GM18508 (cell line): ENCODE results near the gene AKR1E2.
A peak's percentile ranks its signal among the peaks of the same experiment; 100 is the strongest.

Source experiments
- ATAC-seq: cut with Tn5 transposase; IDR thresholded peaks from one replicate; pipeline ENCODE4 v1.9.1; 2021; ENCODE audit warnings: moderate number of reproducible peaks; ENCODE audit not compliant: insufficient read depth, unreplicated experiment

The AKR1E2 gene

GRCh38 chr10:4843525-4844180 is 17.6 kb downstream of the AKR1E2 start:
- no peak for ATAC-seq

GRCh38 chr10:4844864-4845263 is 18.9 kb downstream of the AKR1E2 start:
- no peak for ATAC-seq

DNA sequence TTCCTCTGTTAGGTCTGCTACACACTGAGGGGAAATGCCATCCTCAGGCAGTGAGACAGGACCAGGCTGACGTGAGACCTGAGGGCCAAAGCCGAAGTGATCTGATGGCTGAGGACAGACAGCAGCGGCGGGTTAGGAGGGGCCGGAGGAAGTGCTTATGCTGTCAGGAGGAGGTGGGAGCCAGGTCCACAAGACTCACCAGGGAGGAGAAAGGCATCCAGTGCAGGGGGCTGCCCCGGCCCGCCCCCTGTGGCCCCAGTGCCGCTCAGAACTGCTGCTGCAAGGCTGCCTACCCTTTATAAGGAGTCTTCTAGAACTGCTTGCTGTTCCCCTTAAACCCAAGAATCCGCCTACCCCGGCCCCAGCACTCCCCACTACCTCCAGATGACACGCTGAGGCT is 19.8 kb downstream of the AKR1E2 start:
- ATAC-seq: no peak

DNA sequence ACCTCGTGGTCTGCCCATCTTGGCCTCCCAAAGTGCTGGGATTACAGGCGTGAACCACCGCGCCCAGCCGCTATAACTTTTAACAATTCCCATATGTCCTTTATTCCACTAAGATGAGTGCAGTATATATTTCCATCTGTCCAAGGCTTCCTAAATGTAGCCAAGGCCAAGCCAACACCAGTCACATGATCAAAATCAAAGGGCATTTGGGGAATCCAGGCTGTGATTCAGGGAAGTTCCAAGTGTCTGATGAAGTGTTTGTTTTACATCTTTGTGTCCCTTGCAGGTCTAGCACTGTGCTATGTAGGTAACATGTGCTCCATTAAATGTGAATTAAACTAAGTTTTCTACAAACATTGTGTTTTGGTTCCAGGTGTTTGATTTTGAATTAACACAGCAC is 20.8 kb downstream of the AKR1E2 start:
- ATAC-seq: no peak

GRCh38 chr10:4847561-4848355 is 21.8 kb downstream of the AKR1E2 start:
- ATAC-seq: no peak

GRCh38 chr10:4848356-4849041 is 22.5 kb downstream of the AKR1E2 start:
- ATAC-seq: no peak

GRCh38 chr10:4849042-4849402 is 23.0 kb downstream of the AKR1E2 start:
- ATAC-seq: no peak

DNA sequence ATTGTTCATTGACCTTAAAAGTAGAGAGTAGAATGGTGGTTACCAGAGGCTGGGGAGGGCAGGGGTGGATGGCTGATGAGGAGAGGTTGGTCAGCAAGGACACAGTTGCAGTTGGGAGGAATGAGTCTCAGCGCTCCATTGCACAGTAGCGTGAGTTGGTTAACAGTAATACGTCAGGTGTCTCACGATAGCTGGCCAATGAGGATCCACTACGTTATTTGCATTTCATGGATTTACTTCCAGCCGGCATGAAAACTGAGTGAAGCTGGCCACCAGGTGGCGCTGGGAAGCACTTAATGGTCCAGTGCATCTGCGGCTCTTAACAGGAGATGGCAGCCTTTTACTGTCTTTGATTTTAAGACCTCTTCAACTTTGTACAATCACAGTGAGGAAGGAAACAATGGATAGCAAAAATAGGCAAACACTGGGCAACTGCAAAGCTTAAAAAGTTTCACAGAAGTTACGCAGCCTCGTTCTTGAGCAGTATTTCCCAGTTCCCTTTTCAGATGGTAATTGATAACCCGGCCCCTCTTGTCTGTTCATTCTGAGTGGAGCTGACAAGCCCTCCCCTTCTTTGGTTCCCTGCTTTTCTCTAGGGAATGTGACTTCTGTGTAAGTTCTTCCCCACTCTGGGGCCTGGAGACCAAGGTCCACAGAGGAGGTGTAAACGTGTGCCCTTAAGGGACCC is 23.7 kb downstream of the AKR1E2 start:
- peak; percentile 92 for ATAC-seq

GRCh38 chr10:4850397-4850796 is 24.4 kb downstream of the AKR1E2 start:
- ATAC-seq: no peak

DNA sequence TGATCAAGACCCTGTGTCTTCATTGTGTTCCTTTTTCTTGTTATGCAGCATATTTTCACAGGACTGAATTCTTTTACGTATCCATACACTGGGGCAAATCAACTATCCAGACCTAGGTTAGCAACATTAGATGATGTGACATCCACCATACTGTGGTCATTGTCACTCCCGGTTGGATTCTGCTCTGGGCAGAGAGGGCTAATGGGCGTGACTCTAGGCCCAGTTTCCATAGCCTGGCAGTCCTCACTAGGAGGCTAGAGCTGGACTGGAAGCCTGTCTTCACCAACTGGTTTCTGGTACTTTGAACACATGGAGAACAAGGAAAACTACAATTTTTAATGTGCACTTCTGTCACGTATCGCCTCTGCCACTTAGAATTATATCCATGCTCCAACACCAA is 25.2 kb downstream of the AKR1E2 start:
- no peak for ATAC-seq

GRCh38 chr10:4851846-4852245 is 25.8 kb downstream of the AKR1E2 start:
- no peak for ATAC-seq

DNA sequence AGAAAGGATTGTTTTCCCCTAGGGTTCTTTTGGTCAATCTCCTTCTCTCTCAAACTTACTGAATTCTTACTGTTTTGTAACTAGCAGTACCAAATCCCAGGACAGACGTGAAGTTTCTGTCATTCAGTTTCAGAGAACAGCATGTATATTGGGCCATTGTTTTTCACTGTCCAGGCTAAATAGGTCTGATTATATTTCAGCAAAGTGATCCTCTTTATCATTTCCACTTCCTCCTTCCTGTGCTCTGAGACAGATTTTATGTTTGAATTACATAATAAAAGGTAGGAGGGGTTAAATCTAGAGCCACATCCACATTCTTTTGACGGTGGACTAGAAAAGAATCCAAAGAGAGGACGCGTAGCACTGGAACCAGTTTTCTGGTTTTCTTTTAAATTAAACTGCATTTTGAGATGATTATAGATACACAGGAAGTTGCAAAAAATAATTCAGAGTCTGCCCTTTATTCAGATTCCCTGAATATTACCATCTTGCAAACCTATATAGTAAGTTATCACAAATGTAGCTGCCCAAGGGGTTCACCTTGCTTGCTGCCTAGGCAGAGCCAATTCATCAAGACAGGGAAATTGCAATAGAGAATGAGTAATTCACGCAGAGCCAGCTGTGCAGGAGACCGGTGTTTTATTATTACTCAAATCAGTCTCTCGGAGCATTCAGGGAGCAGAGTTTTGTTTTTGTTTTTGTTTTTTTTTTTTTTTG is 40.1 kb downstream of the AKR1E2 start:
- no peak for ATAC-seq

DNA sequence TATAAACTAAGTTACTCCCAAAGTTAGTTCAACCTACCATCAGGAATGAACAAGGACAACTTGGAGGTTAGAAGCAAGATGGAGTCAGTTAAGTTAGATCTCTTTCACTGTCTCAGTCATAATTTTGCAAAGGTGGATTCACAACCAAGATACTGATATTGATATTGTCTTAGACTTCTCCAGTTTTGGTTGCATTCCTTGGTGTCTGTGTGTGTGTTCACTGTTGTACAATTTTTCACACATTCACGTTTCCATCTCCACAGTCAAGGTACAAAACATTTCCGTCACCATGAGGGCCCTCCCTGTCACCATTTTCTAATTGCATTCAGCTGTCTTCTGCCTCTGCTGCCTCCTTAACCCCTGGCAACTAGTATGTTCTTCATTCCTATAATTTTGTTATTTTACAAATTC is 41.1 kb downstream of the AKR1E2 start:
- ATAC-seq: no peak

GRCh38 chr10:4867520-4868356 is 41.7 kb downstream of the AKR1E2 start:
- no peak for ATAC-seq

DNA sequence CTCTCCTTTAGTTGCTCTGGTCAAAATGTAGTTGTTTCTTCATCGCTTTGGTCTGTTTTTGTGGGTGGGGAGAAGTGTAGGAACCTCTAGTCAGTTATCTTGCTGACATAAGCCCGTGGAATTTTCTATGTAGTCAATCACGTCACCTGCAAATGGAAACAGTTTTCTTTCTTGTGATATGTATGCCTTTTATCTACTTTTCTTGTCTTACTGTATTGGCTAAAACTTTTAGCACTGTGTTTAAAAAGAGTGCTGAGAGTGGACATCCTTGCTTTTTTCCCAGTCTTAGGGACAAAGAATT is 42.3 kb downstream of the AKR1E2 start:
- ATAC-seq: no peak

GRCh38 chr10:4882704-4883078 is 56.7 kb downstream of the AKR1E2 start:
- ATAC-seq: no peak

DNA sequence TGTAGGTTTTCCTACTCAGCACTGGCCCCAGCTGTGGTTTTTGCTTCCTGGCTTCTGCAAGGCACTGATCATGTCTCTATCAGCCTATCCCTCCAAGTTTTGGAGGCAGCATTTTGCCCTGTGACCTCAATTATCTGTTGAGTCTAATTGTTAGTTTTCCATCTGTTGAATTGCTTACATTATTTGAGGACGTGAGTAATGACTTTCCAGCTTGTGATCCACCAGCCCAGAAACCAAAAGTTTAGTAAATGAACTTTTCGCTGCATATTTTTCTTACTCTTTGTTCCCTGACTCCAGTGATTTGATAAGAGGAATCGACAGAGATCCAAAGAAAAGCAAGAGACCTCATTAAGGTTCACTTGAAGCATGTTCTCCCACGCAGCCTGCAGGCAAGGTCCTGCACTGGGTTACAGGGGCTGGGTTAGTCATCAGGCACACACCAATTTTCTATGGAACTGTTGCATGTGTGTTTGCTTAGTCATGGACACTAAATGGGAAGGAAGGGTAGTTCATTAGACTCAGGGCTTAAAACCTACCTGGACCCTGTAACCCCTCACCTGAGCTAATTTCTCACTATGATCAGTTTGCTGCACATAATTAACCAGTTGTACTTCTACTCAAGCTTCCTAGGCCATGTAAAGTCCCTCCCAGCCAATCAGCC is 57.2 kb downstream of the AKR1E2 start:
- ATAC-seq: no peak

DNA sequence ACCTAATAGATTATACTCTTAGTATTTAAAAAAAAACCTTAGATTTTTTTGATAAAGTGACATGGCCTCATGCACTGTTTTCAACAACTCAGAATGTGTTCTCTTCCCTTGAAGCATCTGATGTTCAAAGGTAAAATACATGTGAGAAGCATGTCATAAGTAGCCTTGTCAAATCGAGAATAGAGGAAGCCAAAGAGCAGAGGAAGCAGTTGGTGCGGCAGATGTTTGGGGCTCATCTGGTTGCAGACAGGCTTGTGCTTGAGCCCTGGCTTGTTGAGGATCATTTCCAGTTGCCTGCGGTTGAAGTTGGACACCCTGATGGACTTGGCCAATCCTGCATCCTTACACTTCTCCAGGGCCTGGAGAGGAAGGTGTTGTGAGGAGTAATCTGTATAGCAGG is 59.2 kb downstream of the AKR1E2 start:
- ATAC-seq: no peak

GRCh38 chr10:4887501-4887900 is 61.5 kb downstream of the AKR1E2 start:
- no peak for ATAC-seq
